Measurements from ENCODE around the gene WNT4.

Gene WNT4

DNA sequence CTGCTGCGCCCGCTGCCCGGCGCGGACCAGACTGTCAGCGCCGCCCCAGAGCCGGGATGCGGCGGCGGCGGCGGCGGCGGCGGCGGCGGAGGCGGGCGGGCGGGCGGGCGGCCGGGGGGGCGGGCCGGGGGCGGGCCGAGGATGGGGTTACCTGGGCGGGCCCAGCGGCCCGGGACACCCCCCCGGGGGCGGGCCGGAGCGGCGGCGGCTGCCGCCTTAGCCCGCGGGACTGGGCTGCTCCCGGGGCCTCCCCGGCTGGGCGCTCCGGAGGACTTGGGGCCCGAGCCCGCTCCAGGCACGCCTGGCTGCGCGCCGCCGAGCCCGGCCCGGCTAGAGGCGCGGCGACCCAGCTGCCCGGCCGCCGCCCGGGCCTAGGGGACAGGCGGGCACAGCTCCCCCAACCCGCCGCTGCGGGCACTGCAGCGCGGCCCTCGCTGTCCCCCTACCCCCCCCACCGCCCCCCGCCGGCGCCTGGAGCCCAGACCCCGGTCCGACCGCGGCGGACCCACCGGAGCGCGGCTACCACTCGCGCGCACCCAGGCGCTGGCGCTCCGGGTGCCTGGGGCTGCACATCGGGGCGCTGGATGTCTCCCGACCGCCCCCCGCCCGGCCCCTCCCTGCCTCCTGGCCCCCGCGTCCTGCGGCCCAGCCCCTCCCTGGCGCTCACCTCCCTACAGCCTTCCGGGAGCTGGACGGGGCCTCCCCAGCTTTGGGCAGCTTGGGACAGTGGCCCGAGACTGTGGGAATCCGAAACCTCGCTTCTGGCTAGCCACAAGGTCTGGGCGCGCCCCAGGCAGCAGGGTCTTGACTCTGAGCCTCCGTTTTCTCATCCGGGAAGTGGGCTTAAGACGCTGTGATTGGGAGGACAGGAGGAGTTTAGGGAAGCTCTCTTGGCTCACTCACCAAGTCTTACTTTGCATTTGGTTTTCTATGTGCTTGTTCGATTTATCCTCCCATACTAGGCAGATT lies at the start of gene WNT4:
Gene WNT4 (minus strand): TSS at position 33 of the 969 bp plus-strand sequence. CDS start 175 bp downstream, outside the sequence.
- H3K36me3 ChIP-seq (ENCODE audit: control insufficient read depth in 2 of 2, insufficient read depth in 2 of 2, low read length in 2 of 2), result no peaks in the 10 kb centered on the region
- H3K27ac ChIP-seq (ENCODE audit: low read depth in 2 of 2, low read length in 2 of 2), result peak within 1 kb of the TSS in 1 of 2 donors; percentile 23
- peak within 1 kb of the TSS; percentile 48 to 50 for H3K4me3 ChIP-seq (ENCODE audit: low read length in 2 of 2)
- peak within 1 kb of the TSS; percentile 26 to 42 for H3K9ac ChIP-seq (ENCODE audit: low read depth in 1 of 2, low read length in 2 of 2)
- no peaks in the 10 kb centered on the region for H3K9me3 ChIP-seq (ENCODE audit: control insufficient read depth in 2 of 2, low read length in 2 of 2)
- peaks cover 32 to 35% of the 10 kb centered on the region in 2 donors for H3K27me3 ChIP-seq (ENCODE audit: control insufficient read depth in 2 of 2, insufficient read depth in 2 of 2, low read length in 2 of 2)
- H3K4me1 ChIP-seq (ENCODE audit: control insufficient read depth in 2 of 2, insufficient read depth in 2 of 2, low read length in 2 of 2), result peaks cover 11 to 14% of the 10 kb centered on the region in 2 donors

DNA sequence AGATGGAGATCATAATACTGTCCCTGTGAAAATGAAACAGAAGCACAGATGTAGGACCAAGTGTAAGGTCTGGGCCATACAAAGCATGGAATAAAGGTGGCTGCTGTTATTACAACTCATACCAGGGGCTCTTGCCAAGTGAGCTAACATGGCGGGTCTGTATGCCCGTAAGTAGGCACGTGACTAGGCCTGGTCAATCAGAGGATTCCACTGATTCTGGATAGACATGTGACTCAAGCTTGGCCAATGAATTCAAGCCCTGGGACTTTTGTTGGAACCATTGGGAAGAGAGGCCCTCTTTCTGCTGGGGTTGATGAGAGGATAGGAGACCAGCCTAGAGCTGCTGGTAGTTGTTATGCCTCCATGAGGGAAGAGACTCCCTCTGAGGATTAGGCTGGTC lies 47.8 kb upstream of the WNT4 start:
- Histone ChIP-seq H3K27ac (ENCODE audit: low read depth in 2 of 2, low read length in 2 of 2) (no peak overlapping the region), H3K27me3 (ENCODE audit: control insufficient read depth in 2 of 2, insufficient read depth in 2 of 2, low read length in 2 of 2) (peaks cover 0 to 5% of the 10 kb centered on the region in 2 donors), H3K9me3 (ENCODE audit: control insufficient read depth in 2 of 2, low read length in 2 of 2) (no peaks in the 10 kb centered on the region), H3K4me3 (ENCODE audit: low read length in 2 of 2) (no peak overlapping the region), H3K36me3 (ENCODE audit: control insufficient read depth in 2 of 2, insufficient read depth in 2 of 2, low read length in 2 of 2) (no peaks in the 10 kb centered on the region), H3K4me1 (ENCODE audit: control insufficient read depth in 2 of 2, insufficient read depth in 2 of 2, low read length in 2 of 2) (no peaks in the 10 kb centered on the region), H3K9ac (ENCODE audit: low read depth in 1 of 2, low read length in 2 of 2) (no peak overlapping the region)

DNA sequence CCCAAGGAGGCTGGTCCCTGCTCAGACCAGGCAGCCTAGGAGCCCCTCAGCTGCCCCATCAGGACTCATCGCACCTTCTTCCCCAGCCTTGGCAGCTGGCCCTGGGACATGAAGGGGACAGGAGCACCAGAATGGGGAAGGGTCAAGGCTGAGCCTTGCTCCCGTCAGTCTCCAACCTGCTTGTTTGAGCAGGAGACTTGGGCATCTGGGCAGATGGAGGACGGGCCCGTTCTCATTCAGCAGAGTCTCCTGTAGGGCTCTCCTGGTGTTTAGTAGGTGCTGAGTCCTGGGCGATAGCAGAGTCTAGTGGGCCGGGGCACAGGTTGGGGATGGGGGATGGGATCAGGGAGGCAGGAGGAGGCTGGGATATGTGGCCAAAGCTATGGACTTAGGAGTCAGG lies 47.4 kb upstream of the WNT4 start:
- Histone ChIP-seq H3K27ac (ENCODE audit: low read depth in 2 of 2, low read length in 2 of 2) (no peak overlapping the region), H3K36me3 (ENCODE audit: control insufficient read depth in 2 of 2, insufficient read depth in 2 of 2, low read length in 2 of 2) (no peaks in the 10 kb centered on the region), H3K9me3 (ENCODE audit: control insufficient read depth in 2 of 2, low read length in 2 of 2) (no peaks in the 10 kb centered on the region), H3K4me3 (ENCODE audit: low read length in 2 of 2) (no peak overlapping the region), H3K4me1 (ENCODE audit: control insufficient read depth in 2 of 2, insufficient read depth in 2 of 2, low read length in 2 of 2) (no peaks in the 10 kb centered on the region), H3K9ac (ENCODE audit: low read depth in 1 of 2, low read length in 2 of 2) (no peak overlapping the region), H3K27me3 (ENCODE audit: control insufficient read depth in 2 of 2, insufficient read depth in 2 of 2, low read length in 2 of 2) (peaks cover 0 to 9% of the 10 kb centered on the region in 2 donors)

DNA sequence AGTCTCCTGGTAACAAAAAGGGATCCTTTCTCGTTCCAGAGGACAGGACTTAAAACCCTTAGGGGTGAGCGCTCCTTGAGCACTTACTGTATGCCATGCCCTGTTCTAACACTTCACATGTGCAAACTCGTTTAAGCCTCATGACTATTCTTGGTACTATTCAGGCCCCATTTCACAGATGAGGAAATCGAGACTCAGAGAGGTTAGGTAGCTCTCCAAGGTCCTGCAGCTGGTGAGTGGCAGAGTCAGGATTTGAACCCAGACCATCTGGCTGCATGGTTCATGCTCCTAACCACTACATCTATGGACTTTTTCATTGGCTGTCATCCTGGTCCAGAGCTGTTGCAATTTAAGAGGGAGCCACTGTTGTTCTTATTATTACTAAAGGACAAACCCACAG lies 46.7 kb upstream of the WNT4 start:
- no peaks in the 10 kb centered on the region for H3K9me3 ChIP-seq (ENCODE audit: control insufficient read depth in 2 of 2, low read length in 2 of 2)
- no peaks in the 10 kb centered on the region for H3K36me3 ChIP-seq (ENCODE audit: control insufficient read depth in 2 of 2, insufficient read depth in 2 of 2, low read length in 2 of 2)
- H3K27me3 ChIP-seq (ENCODE audit: control insufficient read depth in 2 of 2, insufficient read depth in 2 of 2, low read length in 2 of 2), result peaks cover 6 to 9% of the 10 kb centered on the region in 2 donors
- no peak overlapping the region for H3K4me3 ChIP-seq (ENCODE audit: low read length in 2 of 2)
- no peaks in the 10 kb centered on the region for H3K4me1 ChIP-seq (ENCODE audit: control insufficient read depth in 2 of 2, insufficient read depth in 2 of 2, low read length in 2 of 2)
- H3K9ac ChIP-seq (ENCODE audit: low read depth in 1 of 2, low read length in 2 of 2), result no peak overlapping the region
- no peak overlapping the region for H3K27ac ChIP-seq (ENCODE audit: low read depth in 2 of 2, low read length in 2 of 2)

DNA sequence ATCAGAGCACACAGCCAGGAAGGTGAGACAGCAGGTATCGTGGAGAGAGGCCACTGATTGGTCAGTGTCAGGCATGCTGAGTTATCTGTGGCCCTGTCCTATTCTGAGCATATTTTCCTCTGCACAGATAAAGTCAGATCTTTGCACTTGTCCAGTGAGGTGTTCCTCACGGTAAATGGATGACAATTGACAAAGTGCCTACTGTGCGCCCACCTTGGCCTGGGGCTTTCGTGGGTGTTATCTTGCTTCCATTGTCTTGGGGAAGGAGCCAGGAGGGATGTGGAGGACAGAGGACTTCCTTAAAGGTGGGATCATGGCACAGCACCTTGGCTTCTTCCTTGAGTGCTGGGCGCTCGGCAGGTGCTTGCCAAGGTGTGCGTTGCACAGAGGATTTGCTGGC lies 46.0 kb upstream of the WNT4 start:
- Histone ChIP-seq H3K4me3 (ENCODE audit: low read length in 2 of 2) (no peak overlapping the region), H3K9ac (ENCODE audit: low read depth in 1 of 2, low read length in 2 of 2) (no peak overlapping the region), H3K27me3 (ENCODE audit: control insufficient read depth in 2 of 2, insufficient read depth in 2 of 2, low read length in 2 of 2) (peaks cover 7 to 9% of the 10 kb centered on the region in 2 donors), H3K27ac (ENCODE audit: low read depth in 2 of 2, low read length in 2 of 2) (no peak overlapping the region), H3K4me1 (ENCODE audit: control insufficient read depth in 2 of 2, insufficient read depth in 2 of 2, low read length in 2 of 2) (no peaks in the 10 kb centered on the region), H3K9me3 (ENCODE audit: control insufficient read depth in 2 of 2, low read length in 2 of 2) (no peaks in the 10 kb centered on the region), H3K36me3 (ENCODE audit: control insufficient read depth in 2 of 2, insufficient read depth in 2 of 2, low read length in 2 of 2) (no peaks in the 10 kb centered on the region)

DNA sequence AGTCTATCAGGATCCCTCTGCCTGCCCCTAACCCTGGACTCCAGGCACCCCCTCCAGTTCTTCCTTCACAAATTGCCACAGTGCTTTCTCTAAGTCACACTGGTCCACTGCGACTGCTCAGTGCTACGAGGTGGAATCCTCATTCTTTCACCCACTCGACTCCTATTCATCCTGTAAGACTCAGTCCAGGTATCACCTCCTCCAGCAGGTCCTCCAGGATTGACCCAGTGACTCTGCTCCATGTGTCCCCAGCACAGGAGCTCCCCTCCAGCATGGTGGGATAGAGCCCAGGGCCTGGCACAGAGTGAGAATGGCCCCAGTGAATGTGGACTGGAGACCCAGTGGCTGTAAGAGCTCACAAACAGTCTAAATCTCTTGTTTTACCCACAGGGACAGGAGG lies 45.5 kb upstream of the WNT4 start:
- Histone ChIP-seq H3K27ac (ENCODE audit: low read depth in 2 of 2, low read length in 2 of 2) (no peak overlapping the region), H3K27me3 (ENCODE audit: control insufficient read depth in 2 of 2, insufficient read depth in 2 of 2, low read length in 2 of 2) (peaks cover 7 to 9% of the 10 kb centered on the region in 2 donors), H3K4me1 (ENCODE audit: control insufficient read depth in 2 of 2, insufficient read depth in 2 of 2, low read length in 2 of 2) (no peaks in the 10 kb centered on the region), H3K36me3 (ENCODE audit: control insufficient read depth in 2 of 2, insufficient read depth in 2 of 2, low read length in 2 of 2) (no peaks in the 10 kb centered on the region), H3K9ac (ENCODE audit: low read depth in 1 of 2, low read length in 2 of 2) (no peak overlapping the region), H3K4me3 (ENCODE audit: low read length in 2 of 2) (no peak overlapping the region), H3K9me3 (ENCODE audit: control insufficient read depth in 2 of 2, low read length in 2 of 2) (no peaks in the 10 kb centered on the region)

DNA sequence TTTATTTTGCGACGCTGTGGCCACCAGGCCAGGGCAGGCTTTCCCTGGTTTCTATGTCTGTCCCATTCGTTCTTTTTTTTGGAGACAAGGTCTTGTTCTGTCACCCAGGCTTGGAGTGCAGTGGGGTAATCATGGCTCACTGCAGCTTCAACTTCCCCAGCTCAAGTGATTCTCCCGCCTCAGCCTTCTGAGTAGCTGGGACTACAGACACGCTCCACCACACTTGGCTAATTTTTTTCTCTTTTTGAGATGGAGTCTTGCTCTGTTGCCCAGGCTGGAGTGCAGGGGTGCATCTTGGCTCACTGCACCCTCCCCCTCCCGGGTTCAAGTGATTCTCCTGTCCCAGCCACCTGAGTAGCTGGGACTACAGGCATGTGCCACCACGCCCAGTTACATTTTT lies 43.4 kb upstream of the WNT4 start:
- no peaks in the 10 kb centered on the region for H3K9me3 ChIP-seq (ENCODE audit: control insufficient read depth in 2 of 2, low read length in 2 of 2)
- peaks cover 9 to 11% of the 10 kb centered on the region in 2 donors for H3K27me3 ChIP-seq (ENCODE audit: control insufficient read depth in 2 of 2, insufficient read depth in 2 of 2, low read length in 2 of 2)
- H3K4me3 ChIP-seq (ENCODE audit: low read length in 2 of 2), result no peak overlapping the region
- H3K9ac ChIP-seq (ENCODE audit: low read depth in 1 of 2, low read length in 2 of 2), result no peak overlapping the region
- H3K27ac ChIP-seq (ENCODE audit: low read depth in 2 of 2, low read length in 2 of 2), result no peak overlapping the region
- H3K4me1 ChIP-seq (ENCODE audit: control insufficient read depth in 2 of 2, insufficient read depth in 2 of 2, low read length in 2 of 2), result no peaks in the 10 kb centered on the region
- H3K36me3 ChIP-seq (ENCODE audit: control insufficient read depth in 2 of 2, insufficient read depth in 2 of 2, low read length in 2 of 2), result no peaks in the 10 kb centered on the region

DNA sequence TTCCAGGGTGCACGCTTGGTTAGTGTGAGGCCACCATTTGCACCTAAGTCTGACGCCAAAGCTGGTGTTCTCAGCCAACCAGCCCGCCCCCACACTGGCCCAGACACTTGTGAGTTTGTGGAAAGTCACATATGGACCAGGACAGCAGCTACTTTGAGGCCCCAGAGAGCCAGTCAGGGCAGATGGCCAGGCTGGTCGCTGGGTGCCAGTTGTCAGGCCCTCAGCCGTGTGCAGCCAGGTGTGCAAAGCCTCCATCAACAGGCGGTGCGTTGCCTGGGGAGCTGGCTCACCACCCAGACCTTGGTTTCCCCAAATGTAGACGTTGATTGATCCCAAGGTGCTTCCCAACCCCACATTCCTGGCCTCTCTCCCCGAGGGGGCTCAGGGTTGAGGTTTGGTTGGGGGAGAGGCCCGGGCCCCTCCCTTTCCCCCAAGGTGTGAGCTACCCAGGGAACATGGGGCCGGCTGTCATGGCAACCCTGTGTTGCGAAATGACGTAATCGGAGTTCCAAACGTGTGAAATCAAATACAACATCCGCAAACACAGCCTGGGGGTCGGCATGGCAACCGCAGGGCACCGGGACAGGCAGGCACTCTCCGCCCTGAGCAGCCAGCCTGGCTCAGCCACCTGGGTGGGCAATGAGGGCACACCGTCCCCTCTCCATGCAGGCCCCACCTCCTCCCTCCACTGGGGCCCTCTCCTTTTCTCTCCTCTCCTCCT lies 42.2 kb upstream of the WNT4 start:
- Histone ChIP-seq H3K9ac (ENCODE audit: low read depth in 1 of 2, low read length in 2 of 2) (no peak overlapping the region), H3K4me1 (ENCODE audit: control insufficient read depth in 2 of 2, insufficient read depth in 2 of 2, low read length in 2 of 2) (no peaks in the 10 kb centered on the region), H3K9me3 (ENCODE audit: control insufficient read depth in 2 of 2, low read length in 2 of 2) (no peaks in the 10 kb centered on the region), H3K4me3 (ENCODE audit: low read length in 2 of 2) (no peak overlapping the region), H3K27ac (ENCODE audit: low read depth in 2 of 2, low read length in 2 of 2) (no peak overlapping the region), H3K27me3 (ENCODE audit: control insufficient read depth in 2 of 2, insufficient read depth in 2 of 2, low read length in 2 of 2) (peaks cover 9 to 11% of the 10 kb centered on the region in 2 donors), H3K36me3 (ENCODE audit: control insufficient read depth in 2 of 2, insufficient read depth in 2 of 2, low read length in 2 of 2) (no peaks in the 10 kb centered on the region)

DNA sequence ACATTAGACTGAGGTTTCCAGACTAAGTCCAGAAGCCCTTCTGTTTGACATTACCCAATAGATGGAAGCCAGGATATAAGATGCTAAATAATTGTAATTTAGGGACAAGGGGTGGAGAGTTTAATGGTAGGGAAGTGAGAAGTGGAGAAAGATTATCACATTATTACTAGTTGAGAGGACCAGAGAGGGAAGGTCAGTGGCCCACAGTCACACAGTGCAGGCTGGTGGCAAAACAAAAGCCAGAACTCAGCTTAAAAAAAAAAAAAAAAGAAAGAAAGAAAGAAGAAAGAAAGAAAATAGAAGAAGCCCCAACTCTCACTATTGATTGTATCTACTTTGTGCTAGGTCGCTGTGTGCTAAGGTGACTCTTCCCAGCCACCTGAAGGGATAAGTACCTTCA lies 41.6 kb upstream of the WNT4 start:
- H3K9me3 ChIP-seq (ENCODE audit: control insufficient read depth in 2 of 2, low read length in 2 of 2), result no peaks in the 10 kb centered on the region
- H3K4me1 ChIP-seq (ENCODE audit: control insufficient read depth in 2 of 2, insufficient read depth in 2 of 2, low read length in 2 of 2), result no peaks in the 10 kb centered on the region
- no peak overlapping the region for H3K4me3 ChIP-seq (ENCODE audit: low read length in 2 of 2)
- H3K36me3 ChIP-seq (ENCODE audit: control insufficient read depth in 2 of 2, insufficient read depth in 2 of 2, low read length in 2 of 2), result no peaks in the 10 kb centered on the region
- H3K9ac ChIP-seq (ENCODE audit: low read depth in 1 of 2, low read length in 2 of 2), result no peak overlapping the region
- H3K27me3 ChIP-seq (ENCODE audit: control insufficient read depth in 2 of 2, insufficient read depth in 2 of 2, low read length in 2 of 2), result peaks cover 9 to 11% of the 10 kb centered on the region in 2 donors
- no peak overlapping the region for H3K27ac ChIP-seq (ENCODE audit: low read depth in 2 of 2, low read length in 2 of 2)

DNA sequence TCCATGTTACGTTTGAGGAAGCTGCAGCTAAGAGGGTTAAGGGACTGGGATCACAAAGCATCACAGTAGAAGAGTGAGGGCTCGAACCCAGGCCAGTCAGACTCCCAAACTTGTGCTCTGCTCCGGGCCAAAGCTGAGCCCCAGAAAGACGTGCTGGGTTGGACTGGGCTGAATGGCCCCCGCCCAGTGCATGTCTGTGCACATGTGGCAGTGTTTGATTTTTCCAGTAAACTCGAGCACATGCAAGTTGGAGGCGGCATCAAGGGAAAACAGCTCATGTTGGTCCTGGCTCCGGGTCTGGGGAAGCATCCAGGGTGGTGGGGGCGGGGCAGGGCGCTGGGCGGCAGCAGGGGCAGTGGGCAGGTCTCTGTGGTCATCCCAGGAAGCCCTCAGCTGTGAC lies 39.8 kb upstream of the WNT4 start:
- Histone ChIP-seq H3K27me3 (ENCODE audit: control insufficient read depth in 2 of 2, insufficient read depth in 2 of 2, low read length in 2 of 2) (peaks cover 9 to 11% of the 10 kb centered on the region in 2 donors), H3K9ac (ENCODE audit: low read depth in 1 of 2, low read length in 2 of 2) (no peak overlapping the region), H3K36me3 (ENCODE audit: control insufficient read depth in 2 of 2, insufficient read depth in 2 of 2, low read length in 2 of 2) (no peaks in the 10 kb centered on the region), H3K4me3 (ENCODE audit: low read length in 2 of 2) (no peak overlapping the region), H3K4me1 (ENCODE audit: control insufficient read depth in 2 of 2, insufficient read depth in 2 of 2, low read length in 2 of 2) (no peaks in the 10 kb centered on the region), H3K27ac (ENCODE audit: low read depth in 2 of 2, low read length in 2 of 2) (no peak overlapping the region), H3K9me3 (ENCODE audit: control insufficient read depth in 2 of 2, low read length in 2 of 2) (no peaks in the 10 kb centered on the region)

Data from mucosa of rectum (tissue), 2 donors.